Smooth muscle cell (in vitro differentiated cells): Measurements from ENCODE around the gene ZMYM5. TPM values are rescaled to one million over a fixed set of nuclear protein-coding genes. Genes with fewer than 3 reads are reported as not detected.

Experiments
- DNase-seq: peaks from one replicate; lab custom pipeline; 2025; ENCODE audit not compliant: unreplicated experiment; lab: John Stamatoyannopoulos, UW
- H2AFZ ChIP-seq: fragments of 200-600 bp; sonication (generic); 2 replicates; pipeline ENCODE4 v1.6.0; 2016; ENCODE audit warnings: antibody characterized with exemption, low read depth, mild to moderate bottlenecking
- H3F3A ChIP-seq: fragments of 200-600 bp; sonication (generic); 2 replicates; pipeline ENCODE4 v1.6.0; 2017; ENCODE audit warnings: antibody characterized with exemption, low read depth
- H3K27ac ChIP-seq: fragments of 200-600 bp; sonication (generic); 2 replicates; pipeline ENCODE4 v1.5.1; 2016; ENCODE audit warnings: low read depth, mild to moderate bottlenecking
- H3K27me3 ChIP-seq: fragments of 200-600 bp; sonication (generic); 2 replicates; pipeline ENCODE4 v1.6.1; 2016; ENCODE audit warnings: low read depth, mild to moderate bottlenecking
- H3K36me3 ChIP-seq: fragments of 200-600 bp; sonication (generic); 2 replicates; pipeline ENCODE4 v1.5.1; 2016; ENCODE audit warnings: low read depth
- H3K4me1 ChIP-seq: fragments of 200-600 bp; sonication (generic); 2 replicates; pipeline ENCODE4 v1.5.1; 2016; ENCODE audit warnings: low read depth
- H3K4me2 ChIP-seq: fragments of 200-600 bp; sonication (generic); 2 replicates; pipeline ENCODE4 v1.6.0; 2016; ENCODE audit warnings: mild to moderate bottlenecking
- H3K4me3 ChIP-seq: fragments of 200-600 bp; sonication (generic); 2 replicates; pipeline ENCODE4 v1.5.1; 2016; ENCODE audit warnings: mild to moderate bottlenecking
- H3K79me2 ChIP-seq: fragments of 200-600 bp; sonication (generic); 2 replicates; pipeline ENCODE4 v1.6.0; 2016; ENCODE audit warnings: low read depth, mild to moderate bottlenecking
- H3K9ac ChIP-seq: fragments of 200-600 bp; sonication (generic); 2 replicates; pipeline ENCODE4 v1.6.0; 2016; ENCODE audit warnings: low read depth
- H3K9me3 ChIP-seq: fragments of 200-600 bp; sonication (generic); replicated peaks from 2 replicates; pipeline ENCODE4 v1.5.1; 2016; ENCODE audit warnings: low read depth
- H4K20me1 ChIP-seq: fragments of 200-600 bp; sonication (generic); 2 replicates; pipeline ENCODE4 v1.6.0; 2016; ENCODE audit warnings: low read depth
- CTCF ChIP-seq: fragments of 200-600 bp; sonication (generic); IDR thresholded peaks from 2 replicates; pipeline ENCODE4 v1.5.1; 2017; ENCODE audit warnings: borderline replicate concordance, mild to moderate bottlenecking, antibody characterized with exemption; ENCODE audit not compliant: insufficient read depth, poor library complexity, severe bottlenecking
- WGBS: methylation state at CpG from one replicate; pipeline ENCODE4 v1.1.7; 2016; ENCODE audit warnings: low lambda C conversion rate; 5-methylcytosine and 5-hydroxymethylcytosine counted together
- polyA plus RNA-seq: library from polyadenylated mRNA; unstranded; fragments of >200 nt; fragmentation: Nextera tagmentation; extraction: Ambion mirVana; gene quantifications from 2 replicates; pipeline ENCODE4 v1.2.1, GENCODE V29; 2016
- total RNA-seq: library from RNA; depleted of rRNA; stranded (reverse); fragments of >200 nt; gene quantifications from 2 replicates; pipeline ENCODE4 v1.2.3, GENCODE V29; 2014

ZMYM5 gene
- total and polyA plus RNA-seq, 2 experiments from 2014 or later: 14.1 to 20.9 TPM

- Histone ChIP-seq H3K79me2 (peaks cover 28% of the 10 kb centered on the region), H4K20me1 (peaks cover 23% of the 10 kb centered on the region), H3F3A (peaks cover 20% of the 10 kb centered on the region), H3K9me3 (no peaks in the 10 kb centered on the region), H3K9ac (no peak overlapping the region), H3K4me3 (peak overlapping the region; percentile 97), H2AFZ (peak overlapping the region; percentile 83), H3K4me2 (peak overlapping the region; percentile 83), H3K27ac (peak overlapping the region; percentile 55), H3K36me3 (no peaks in the 10 kb centered on the region), H3K4me1 (peaks cover 13% of the 10 kb centered on the region), H3K27me3 (no peaks in the 10 kb centered on the region)
- WGBS: 43% methylated on average over 26 of the region's 26 CpGs
- DNase-seq: no peak
- TF ChIP-seq CTCF: peak; percentile 47
Observed at GRCh38 chr13:19864746-19865309, 1.4 kb upstream of the ZMYM5 start.

GRCh38 chr13:19864024-19864745 is 736 bp upstream of the ZMYM5 start:
- Histone ChIP-seq H4K20me1 (peaks cover 30% of the 10 kb centered on the region), H3K9ac (peak overlapping the region; percentile 60), H3K9me3 (no peaks in the 10 kb centered on the region), H3K4me1 (peaks cover 13% of the 10 kb centered on the region), H3K4me3 (peak overlapping the region; percentile 97), H3K4me2 (peak overlapping the region; percentile 83), H2AFZ (peak overlapping the region; percentile 83), H3K79me2 (peaks cover 35% of the 10 kb centered on the region), H3F3A (peaks cover 20% of the 10 kb centered on the region), H3K27me3 (no peaks in the 10 kb centered on the region), H3K27ac (peak overlapping the region; percentile 55), H3K36me3 (no peaks in the 10 kb centered on the region)
- peak; percentile 79 for DNase-seq
- no peak for TF ChIP-seq CTCF
- WGBS: 17% methylated on average over 44 of the region's 54 CpGs

GRCh38 chr13:19862481-19863313 is 752 bp downstream of the ZMYM5 start:
- peak overlapping the region; percentile 84 for H3K4me2 ChIP-seq
- H3K9me3 ChIP-seq: no peaks in the 10 kb centered on the region
- peaks cover 45% of the 10 kb centered on the region for H4K20me1 ChIP-seq
- peak overlapping the region; percentile 95 for H3K9ac ChIP-seq
- WGBS: 2% methylated on average over 33 of the region's 66 CpGs
- H3K4me3 ChIP-seq: peak overlapping the region; percentile 97
- H3K4me1 ChIP-seq: peaks cover 13% of the 10 kb centered on the region
- TF ChIP-seq CTCF: no peak
- peak overlapping the region; percentile 90 for H3K27ac ChIP-seq
- no peaks in the 10 kb centered on the region for H3K27me3 ChIP-seq
- H3F3A ChIP-seq: peaks cover 20% of the 10 kb centered on the region
- H3K79me2 ChIP-seq: peaks cover 49% of the 10 kb centered on the region
- peak overlapping the region; percentile 70 for H2AFZ ChIP-seq
- H3K36me3 ChIP-seq: no peaks in the 10 kb centered on the region
- DNase-seq: peak; percentile 45
